IPS-NIHi7 (cell line): ENCODE results near the gene CDH7.

ENCODE experiments used
- DNase-seq: peaks from one replicate; pipeline ENCODE4 v3.0.0; 2012; ENCODE audit warnings: mixed read lengths; ENCODE audit errors: extremely low spot score

The CDH7 gene

GRCh38 chr18:65919018-65919417, 168.2 kb downstream of the CDH7 start:
- DNase-seq = no peak

- DNase-seq = no peak
Measured at GRCh38 chr18:65919663-65920062, 168.9 kb downstream of the CDH7 start.

- DNase-seq = no peak
Measured at GRCh38 chr18:65922103-65922502, 171.3 kb downstream of the CDH7 start.

GRCh38 chr18:65924904-65925303, 174.1 kb downstream of the CDH7 start:
- DNase-seq = no peak

- no peak for DNase-seq
Measured at GRCh38 chr18:65934874-65935273, 184.1 kb downstream of the CDH7 start.

- DNase-seq = no peak
Measured at GRCh38 chr18:65936678-65937077, 185.9 kb downstream of the CDH7 start.

GRCh38 chr18:65937180-65937579, 186.4 kb downstream of the CDH7 start:
- DNase-seq = no peak

- DNase-seq = peak; percentile 34
Measured at GRCh38 chr18:65938592-65939372, 188.0 kb downstream of the CDH7 start.
